Measurements from ENCODE around the gene IL23R.

- TF ChIP-seq, protein P1, sequence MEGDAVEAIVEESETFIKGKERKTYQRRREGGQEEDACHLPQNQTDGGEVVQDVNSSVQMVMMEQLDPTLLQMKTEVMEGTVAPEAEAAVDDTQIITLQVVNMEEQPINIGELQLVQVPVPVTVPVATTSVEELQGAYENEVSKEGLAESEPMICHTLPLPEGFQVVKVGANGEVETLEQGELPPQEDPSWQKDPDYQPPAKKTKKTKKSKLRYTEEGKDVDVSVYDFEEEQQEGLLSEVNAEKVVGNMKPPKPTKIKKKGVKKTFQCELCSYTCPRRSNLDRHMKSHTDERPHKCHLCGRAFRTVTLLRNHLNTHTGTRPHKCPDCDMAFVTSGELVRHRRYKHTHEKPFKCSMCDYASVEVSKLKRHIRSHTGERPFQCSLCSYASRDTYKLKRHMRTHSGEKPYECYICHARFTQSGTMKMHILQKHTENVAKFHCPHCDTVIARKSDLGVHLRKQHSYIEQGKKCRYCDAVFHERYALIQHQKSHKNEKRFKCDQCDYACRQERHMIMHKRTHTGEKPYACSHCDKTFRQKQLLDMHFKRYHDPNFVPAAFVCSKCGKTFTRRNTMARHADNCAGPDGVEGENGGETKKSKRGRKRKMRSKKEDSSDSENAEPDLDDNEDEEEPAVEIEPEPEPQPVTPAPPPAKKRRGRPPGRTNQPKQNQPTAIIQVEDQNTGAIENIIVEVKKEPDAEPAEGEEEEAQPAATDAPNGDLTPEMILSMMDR (IDR thresholded peaks at IDR 0.05; ENCODE audit: low read length) = no peak
- no peak for TF ChIP-seq EZH2 (IDR thresholded peaks at IDR 0.05; ENCODE audit: borderline replicate concordance, low read length)
Measured at GRCh38 chr1:67294836-67295617, 128.8 kb downstream of the IL23R start.
